Measurements from ENCODE around the gene SLC6A5.

DNA sequence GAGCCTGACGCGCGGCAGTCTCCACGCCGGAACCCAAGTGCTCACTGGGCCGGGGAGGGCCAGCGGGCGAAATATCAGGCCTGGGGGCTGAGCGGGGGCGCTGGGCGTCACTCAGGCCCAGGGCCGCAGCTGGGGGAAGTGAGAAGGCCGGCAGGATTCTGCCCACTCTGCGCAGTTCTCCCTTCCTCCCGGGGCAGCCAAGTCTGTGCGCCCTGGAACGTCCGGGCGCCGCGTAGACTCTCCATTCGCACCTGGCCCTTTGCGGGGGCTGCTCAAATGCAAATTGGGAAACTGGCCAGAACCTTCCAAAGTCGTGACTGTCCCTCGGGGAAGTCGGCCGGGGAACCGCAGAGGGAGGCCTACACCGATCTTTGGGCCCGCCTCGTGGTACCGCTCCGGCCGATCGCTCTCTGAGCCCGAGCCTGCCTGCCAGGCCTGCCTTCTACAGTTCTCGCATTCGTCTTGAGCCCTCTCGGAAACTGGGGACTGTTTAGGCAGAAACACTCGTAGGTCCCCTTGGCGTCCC is 2.2 kb upstream of the SLC6A5 start:
- no peak for TF ChIP-seq EZH2 (IDR thresholded peaks at IDR 0.05; ENCODE audit: borderline replicate concordance, low read depth, low read length, severe bottlenecking)
- TF ChIP-seq, protein P1, sequence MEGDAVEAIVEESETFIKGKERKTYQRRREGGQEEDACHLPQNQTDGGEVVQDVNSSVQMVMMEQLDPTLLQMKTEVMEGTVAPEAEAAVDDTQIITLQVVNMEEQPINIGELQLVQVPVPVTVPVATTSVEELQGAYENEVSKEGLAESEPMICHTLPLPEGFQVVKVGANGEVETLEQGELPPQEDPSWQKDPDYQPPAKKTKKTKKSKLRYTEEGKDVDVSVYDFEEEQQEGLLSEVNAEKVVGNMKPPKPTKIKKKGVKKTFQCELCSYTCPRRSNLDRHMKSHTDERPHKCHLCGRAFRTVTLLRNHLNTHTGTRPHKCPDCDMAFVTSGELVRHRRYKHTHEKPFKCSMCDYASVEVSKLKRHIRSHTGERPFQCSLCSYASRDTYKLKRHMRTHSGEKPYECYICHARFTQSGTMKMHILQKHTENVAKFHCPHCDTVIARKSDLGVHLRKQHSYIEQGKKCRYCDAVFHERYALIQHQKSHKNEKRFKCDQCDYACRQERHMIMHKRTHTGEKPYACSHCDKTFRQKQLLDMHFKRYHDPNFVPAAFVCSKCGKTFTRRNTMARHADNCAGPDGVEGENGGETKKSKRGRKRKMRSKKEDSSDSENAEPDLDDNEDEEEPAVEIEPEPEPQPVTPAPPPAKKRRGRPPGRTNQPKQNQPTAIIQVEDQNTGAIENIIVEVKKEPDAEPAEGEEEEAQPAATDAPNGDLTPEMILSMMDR (IDR thresholded peaks at IDR 0.05; ENCODE audit: borderline replicate concordance, extremely low read depth, low read length, poor library complexity, severe bottlenecking): no peak
